Uterus (tissue), 2 donors: ENCODE data around the gene STX11.

Experiments used
- POLR2A ChIP-seq, 2 donors: fragments of 450-650 bp; IDR thresholded peaks; one replicate each; pipeline ENCODE4 v1.6.1; 2016; ENCODE audit warnings: antibody characterized with exemption in 2 of 2, mild to moderate bottlenecking in 1 of 2, moderate library complexity in 1 of 2
- TF ChIP-seq, protein P1 (sequence below), 4 experiments: fragments of 200-600 bp in 2 of 4; fragments of 450-650 bp in 2 of 4; sonication (generic) in 2 of 4; IDR thresholded peaks; one replicate each; pipeline ENCODE4 v1.5.1; 2016 to 2019; ENCODE audit warnings: antibody characterized with exemption in 4 of 4, mild to moderate bottlenecking in 2 of 4, moderate library complexity in 1 of 4

DNA sequence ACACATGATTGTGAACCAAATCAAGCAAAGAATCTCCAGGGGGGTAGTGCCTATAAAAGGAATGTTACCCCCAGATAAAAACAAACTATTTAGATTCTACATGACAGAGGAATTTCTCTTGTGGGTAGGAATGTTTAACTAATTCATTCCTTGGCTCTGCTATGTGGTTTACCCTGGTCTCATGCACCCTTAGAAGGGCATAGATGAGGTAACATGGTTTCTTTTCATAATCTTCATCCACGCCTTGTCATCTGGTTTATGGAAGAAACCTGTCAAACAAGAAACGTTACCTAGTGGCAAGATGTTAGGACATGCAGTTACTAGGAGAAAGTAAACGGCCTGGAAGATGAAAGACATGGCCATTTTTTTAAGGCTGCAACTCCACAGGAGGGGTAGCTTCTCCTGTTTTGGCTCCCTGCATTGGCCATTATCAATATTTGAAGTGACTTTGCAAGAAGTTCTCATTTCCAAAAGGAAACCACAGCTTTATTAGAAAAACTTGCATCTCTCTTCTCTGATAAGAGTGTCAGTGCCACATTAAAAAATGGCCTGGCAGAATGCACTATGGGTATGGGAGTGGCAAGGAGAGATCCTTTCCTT, 45.5 kb downstream of the STX11 start:
- TF ChIP-seq, protein P1, sequence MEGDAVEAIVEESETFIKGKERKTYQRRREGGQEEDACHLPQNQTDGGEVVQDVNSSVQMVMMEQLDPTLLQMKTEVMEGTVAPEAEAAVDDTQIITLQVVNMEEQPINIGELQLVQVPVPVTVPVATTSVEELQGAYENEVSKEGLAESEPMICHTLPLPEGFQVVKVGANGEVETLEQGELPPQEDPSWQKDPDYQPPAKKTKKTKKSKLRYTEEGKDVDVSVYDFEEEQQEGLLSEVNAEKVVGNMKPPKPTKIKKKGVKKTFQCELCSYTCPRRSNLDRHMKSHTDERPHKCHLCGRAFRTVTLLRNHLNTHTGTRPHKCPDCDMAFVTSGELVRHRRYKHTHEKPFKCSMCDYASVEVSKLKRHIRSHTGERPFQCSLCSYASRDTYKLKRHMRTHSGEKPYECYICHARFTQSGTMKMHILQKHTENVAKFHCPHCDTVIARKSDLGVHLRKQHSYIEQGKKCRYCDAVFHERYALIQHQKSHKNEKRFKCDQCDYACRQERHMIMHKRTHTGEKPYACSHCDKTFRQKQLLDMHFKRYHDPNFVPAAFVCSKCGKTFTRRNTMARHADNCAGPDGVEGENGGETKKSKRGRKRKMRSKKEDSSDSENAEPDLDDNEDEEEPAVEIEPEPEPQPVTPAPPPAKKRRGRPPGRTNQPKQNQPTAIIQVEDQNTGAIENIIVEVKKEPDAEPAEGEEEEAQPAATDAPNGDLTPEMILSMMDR (IDR thresholded peaks at IDR 0.05): no peak
- TF ChIP-seq POLR2A (IDR thresholded peaks at IDR 0.05): no peak
